GM12873 (cell line): ENCODE results near the gene GUCD1.

ENCODE experiments used
- TF ChIP-seq, protein P1 (sequence below): IDR thresholded peaks from 2 replicates; pipeline ENCODE4 v1.5.1; 2012; ENCODE audit warnings: low read depth, mild to moderate bottlenecking, moderate library complexity, low read length, control low read depth; ENCODE audit not compliant: insufficient read depth; ENCODE audit errors: missing control alignments

The GUCD1 gene

DNA sequence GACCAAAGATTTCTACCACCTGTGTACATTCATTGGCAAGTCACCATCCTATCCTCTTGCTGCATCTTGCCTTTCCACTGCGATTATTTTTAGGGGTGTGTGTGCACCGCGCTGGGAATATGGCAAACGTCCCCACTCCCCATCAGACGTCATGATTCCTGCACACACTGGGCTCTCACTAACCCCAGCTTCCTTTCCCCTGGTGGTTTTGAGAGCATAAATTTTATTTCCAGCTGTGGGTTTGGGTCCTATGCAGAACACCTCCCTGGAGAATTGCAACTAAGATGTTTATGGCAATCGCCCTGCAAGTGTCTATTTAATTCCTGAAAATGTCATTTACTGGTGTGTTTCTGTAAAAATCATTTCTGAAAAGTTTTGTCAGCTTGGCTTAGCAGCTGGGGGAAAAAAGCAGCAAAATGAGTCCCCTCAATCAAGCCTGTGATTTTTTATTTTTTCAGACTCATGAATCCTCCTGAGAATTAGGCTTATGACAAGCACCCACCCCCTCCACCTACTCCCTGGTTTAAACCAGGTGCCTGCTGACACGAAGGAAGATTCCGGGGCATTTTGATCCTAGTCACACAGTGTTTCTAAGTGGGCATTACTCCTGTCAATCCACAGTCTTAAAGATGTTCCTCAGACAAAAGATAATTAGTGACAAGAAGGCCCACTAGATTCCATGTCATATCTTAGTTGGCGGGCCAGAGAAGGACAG, 36.0 kb downstream of the GUCD1 start:
- TF ChIP-seq, protein P1, sequence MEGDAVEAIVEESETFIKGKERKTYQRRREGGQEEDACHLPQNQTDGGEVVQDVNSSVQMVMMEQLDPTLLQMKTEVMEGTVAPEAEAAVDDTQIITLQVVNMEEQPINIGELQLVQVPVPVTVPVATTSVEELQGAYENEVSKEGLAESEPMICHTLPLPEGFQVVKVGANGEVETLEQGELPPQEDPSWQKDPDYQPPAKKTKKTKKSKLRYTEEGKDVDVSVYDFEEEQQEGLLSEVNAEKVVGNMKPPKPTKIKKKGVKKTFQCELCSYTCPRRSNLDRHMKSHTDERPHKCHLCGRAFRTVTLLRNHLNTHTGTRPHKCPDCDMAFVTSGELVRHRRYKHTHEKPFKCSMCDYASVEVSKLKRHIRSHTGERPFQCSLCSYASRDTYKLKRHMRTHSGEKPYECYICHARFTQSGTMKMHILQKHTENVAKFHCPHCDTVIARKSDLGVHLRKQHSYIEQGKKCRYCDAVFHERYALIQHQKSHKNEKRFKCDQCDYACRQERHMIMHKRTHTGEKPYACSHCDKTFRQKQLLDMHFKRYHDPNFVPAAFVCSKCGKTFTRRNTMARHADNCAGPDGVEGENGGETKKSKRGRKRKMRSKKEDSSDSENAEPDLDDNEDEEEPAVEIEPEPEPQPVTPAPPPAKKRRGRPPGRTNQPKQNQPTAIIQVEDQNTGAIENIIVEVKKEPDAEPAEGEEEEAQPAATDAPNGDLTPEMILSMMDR = no peak

DNA sequence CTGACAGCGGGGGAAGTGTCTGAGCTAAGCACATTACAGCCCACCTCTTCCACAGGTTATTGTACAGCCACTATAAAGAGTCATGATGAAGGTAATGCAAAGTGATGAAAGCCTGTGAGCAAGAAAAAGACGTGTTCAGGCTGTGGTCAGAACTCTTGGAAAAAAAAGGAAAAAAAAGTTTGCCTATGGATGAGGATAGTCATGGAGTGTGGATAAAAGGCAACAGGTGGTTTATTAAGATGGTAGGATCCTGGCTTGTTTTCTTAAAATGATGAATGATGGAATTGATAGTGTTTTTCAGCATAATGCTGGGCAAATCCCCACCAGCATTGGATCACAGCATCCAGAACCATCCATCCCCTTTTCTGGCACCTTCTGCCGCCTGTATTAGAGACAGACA, 36.7 kb downstream of the GUCD1 start:
- TF ChIP-seq, protein P1 = no peak

DNA sequence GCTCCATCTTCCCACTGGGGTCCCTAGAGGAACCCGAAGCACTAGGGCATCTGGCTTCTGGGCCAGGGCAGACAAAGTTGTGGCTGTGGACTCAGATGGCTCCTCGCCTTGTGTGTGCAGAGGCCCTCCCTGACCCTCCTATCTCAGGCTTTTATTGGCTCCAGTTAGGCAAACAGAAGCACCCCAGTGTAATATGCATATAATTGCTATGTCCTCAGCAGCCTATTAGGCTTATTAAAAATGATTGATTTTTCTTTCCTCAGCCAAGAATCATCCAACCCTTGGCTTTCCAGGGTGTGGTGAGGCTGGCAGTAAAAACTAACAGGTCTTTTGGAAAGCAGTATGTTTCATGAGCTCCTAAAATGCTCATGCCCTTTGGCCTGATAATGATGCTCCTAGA, 37.5 kb downstream of the GUCD1 start:
- TF ChIP-seq, protein P1 = no peak

DNA sequence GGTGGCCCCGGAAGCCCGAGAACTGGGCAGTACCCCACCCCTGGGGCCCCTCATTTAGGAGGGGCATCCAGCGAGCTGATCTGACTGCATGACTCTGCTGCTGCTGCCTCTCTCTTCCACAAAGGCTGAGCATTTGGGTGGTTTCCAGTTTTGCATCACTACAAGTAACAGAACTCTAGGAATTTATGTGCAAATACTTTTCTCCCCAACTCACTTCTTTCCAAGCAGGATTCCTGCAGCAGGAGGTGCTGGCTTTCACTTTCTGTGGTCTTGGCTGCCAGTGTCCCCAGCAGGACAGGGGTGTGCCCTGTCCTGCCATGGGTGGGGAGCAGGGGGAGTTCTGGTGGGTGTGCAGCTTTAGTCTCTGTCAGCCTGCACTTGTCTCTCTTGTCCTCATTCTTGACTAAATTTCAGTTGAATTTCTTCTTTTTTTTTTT, 38.6 kb downstream of the GUCD1 start:
- TF ChIP-seq, protein P1 = no peak

DNA sequence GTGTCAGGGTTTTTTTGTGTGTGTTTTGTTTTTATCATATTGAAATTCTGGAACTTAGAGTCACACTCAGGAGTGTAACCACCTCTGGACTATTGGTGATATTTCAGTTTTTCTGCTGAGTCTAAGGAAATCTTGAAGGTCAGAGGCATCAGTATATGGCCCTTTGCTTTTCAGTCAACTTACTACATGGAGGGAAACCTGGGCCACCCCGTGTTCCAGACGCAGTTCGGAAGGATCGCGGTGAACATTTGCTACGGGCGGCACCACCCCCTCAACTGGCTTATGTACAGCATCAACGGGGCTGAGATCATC, 40.0 kb downstream of the GUCD1 start:
- TF ChIP-seq, protein P1 = no peak

DNA sequence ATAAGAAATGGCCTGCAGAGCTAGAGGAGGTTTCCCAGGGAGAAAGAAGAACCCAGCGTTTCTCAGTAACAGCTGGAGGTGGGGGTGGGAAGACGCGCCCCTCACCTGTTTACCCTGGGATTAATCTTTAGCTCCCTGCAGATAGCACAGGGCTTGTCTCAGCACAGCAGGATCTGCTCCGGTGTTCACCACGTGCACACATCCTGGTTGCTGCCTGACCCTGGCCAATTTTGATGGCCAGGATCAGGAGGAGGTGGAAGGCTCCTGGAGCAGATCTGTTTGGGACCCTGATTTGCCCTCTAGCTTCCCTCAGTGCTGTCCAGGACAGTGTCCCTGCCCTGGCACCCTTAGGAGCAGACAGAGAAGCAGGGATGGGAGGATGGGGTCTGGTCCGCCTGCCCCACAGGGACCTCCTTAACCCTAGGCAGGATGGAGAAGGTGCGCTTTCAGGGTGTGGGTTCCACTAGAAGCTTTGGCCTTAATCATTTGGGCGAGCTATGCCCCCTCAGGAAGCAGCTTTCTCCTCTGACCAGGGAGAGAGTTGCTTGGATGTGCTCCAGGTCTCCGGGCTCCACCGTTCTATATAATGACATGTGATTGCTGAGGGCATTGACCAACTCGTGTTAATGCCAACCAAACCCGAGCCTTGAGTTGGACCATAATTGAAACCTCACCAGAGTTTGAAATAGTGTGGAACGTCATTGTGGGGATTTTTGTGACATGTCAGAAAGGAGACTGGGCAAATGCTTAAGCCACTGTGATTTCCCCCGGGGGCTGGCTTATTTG, 40.5 kb downstream of the GUCD1 start:
- TF ChIP-seq, protein P1 = no peak

DNA sequence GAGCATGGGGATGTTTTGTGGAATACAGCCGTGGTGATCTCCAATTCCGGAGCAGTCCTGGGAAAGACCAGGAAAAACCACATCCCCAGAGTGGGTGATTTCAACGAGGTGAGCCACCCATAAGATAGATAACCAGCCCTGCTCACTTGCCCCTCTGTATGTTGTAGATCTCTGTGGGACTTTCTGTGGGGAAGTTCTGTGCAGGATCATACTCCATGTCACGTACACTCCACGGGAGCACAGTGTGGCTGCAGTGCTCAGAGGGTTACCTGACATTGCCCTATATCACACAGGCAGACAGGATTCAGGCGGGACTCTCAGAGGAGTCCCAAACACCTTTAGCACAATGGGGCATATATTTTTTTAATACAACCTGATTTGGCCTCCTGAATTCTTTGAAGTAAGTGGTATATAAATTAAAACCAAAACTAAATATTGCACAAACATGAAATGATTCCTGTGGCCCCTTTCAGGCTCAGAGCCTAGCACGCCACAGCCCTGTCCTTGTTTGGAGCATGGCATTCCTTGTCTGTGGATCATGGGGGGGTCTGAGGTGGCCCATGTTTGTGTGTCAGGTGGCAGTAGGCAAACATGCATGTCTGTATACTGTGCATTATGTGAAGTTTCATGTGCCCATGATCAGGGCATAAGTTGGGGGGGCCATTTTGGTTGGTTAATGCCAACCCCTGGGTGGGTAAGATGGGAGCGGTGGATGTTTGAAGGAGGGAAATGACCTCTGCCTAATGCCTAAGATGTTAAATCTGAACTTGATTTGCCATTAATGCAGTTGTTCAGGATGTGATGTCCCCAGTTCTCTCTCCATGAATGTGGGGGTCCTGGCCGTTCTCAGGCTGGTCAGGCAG, 41.3 kb downstream of the GUCD1 start:
- TF ChIP-seq, protein P1 = no peak
